Transverse colon (tissue), 4 donors: Measurements from ENCODE around the gene DYNLL1. TPM values are rescaled to one million over a fixed set of nuclear protein-coding genes. Genes with fewer than 3 reads are reported as not detected.

Experiments used
- DNase-seq: peaks from one replicate; pipeline ENCODE4 v3.0.0-alpha.2; 2019
- H3K27ac ChIP-seq, 4 donors: fragments of 200-600 bp; sonication (generic); 2 replicates each; pipeline ENCODE4 v1.5.1; 2016 to 2018; ENCODE audit warnings: inconsistent platforms in 4 of 4
- H3K27me3 ChIP-seq: fragments of 200-600 bp; sonication (generic); 2 replicates; pipeline ENCODE4 v1.5.1; 2017; ENCODE audit warnings: inconsistent platforms
- H3K36me3 ChIP-seq, 4 donors: fragments of 200-600 bp; sonication (generic); 2 replicates each; pipeline ENCODE4 v1.5.1; 2017 to 2019; ENCODE audit warnings: inconsistent platforms in 4 of 4
- H3K4me1 ChIP-seq, 4 donors: fragments of 200-600 bp; sonication (generic); 2 replicates each; pipeline ENCODE4 v1.5.1; 2017 to 2020; ENCODE audit warnings: inconsistent platforms in 4 of 4
- H3K4me3 ChIP-seq, 4 donors: fragments of 200-600 bp; sonication (generic); 1 replicate in 1 of 4; 2 replicates in 3 of 4; pipeline versions ENCODE4 v1.5.1 to v1.6.1; 2017 to 2019; ENCODE audit warnings: inconsistent platforms in 4 of 4
- H3K9me3 ChIP-seq, 2 donors: fragments of 200-600 bp; sonication (generic); 2 replicates each; pipeline ENCODE4 v1.5.1; 2017 to 2019; ENCODE audit warnings: inconsistent platforms in 2 of 2
- EP300 ChIP-seq: sonication (generic); formaldehyde crosslinking; IDR thresholded peaks from one replicate; pipeline ENCODE4 v1.6.1; 2017; ENCODE audit warnings: antibody characterized with exemption, low read depth
- POLR2A ChIP-seq: fragments of 450-650 bp; IDR thresholded peaks from one replicate; pipeline ENCODE4 v1.6.1; 2016; ENCODE audit warnings: antibody characterized with exemption, mild to moderate bottlenecking, moderate library complexity
- POLR2AphosphoS5 ChIP-seq, 3 donors: sonication (generic); formaldehyde crosslinking; IDR thresholded peaks; one replicate each; pipeline ENCODE4 v1.6.1; 2016; ENCODE audit warnings: antibody characterized with exemption in 3 of 3
- WGBS, 2 donors: methylation state at CpG; one replicate each; pipeline ENCODE4 v1.1.5; 2018; ENCODE audit warnings: low coverage in 1 of 2; 5-methylcytosine and 5-hydroxymethylcytosine counted together
- in situ Hi-C, 4 donors: fragments of 200-750 bp; cut with MboI; loops; one replicate each; pipeline versions ENCODE4 v1.15.0 to v1.15.1; 2017; ENCODE audit warnings: low sequenced_read_pairs in 3 of 4, low pct_ligation_motif_present in 1 of 4, low pct_unique_long_range_greater_than_20kb in 1 of 4
- intact Hi-C: fragments of 100-400 bp; cut with DNase I; formaldehyde crosslinking; loops from one replicate; pipeline ENCODE4 v1.15.1; 2023; ENCODE audit warnings: low total_unique reads
- total RNA-seq, 4 donors: library from RNA; depleted of rRNA; stranded (reverse); fragments of >200 nt; gene quantifications; one replicate each; pipeline ENCODE4 v1.1.0, GENCODE V29; 2016
- TF ChIP-seq, protein P1 (sequence below), 5 experiments: fragments of 200-600 bp in 3 of 5; fragments of 450-650 bp in 2 of 5; sonication (generic) in 3 of 5; IDR thresholded peaks; 1 replicate in 2 of 5; 2 replicates in 3 of 5; pipeline ENCODE4 v1.5.1; 2016 to 2017; ENCODE audit warnings: antibody characterized with exemption in 5 of 5, inconsistent platforms in 3 of 5, mild to moderate bottlenecking in 2 of 5, moderate library complexity in 1 of 5

DYNLL1 gene
- total RNA-seq, 4 donors from 2014 or later = 60.5 to 291 (median 190) TPM

DNA sequence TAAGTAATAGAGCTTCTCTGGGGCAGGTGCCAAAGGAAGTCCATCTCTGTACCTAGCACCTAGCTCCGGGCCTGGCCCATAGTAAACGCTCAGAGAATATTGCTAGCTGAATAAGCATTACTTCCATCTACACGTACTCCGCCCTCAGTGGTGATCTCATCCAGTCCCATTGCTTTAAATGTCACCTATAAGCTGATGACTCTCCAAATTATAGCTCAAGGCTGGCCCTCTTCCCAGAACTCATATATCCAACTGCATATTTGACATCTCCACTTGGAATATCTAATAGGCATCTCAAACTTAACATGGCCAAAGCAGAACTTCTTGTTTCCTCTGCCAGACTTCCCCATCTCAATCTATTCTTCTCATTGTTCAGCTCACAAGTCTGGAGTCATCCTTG lies 6.9 kb upstream of the DYNLL1 start:
- in situ Hi-C loops = no loop called here
- peak; percentile 26 for DNase-seq
- WGBS, 2 donors = 63 to 67% methylated on average over 2 to 4 of the region's 4 CpGs

DNA sequence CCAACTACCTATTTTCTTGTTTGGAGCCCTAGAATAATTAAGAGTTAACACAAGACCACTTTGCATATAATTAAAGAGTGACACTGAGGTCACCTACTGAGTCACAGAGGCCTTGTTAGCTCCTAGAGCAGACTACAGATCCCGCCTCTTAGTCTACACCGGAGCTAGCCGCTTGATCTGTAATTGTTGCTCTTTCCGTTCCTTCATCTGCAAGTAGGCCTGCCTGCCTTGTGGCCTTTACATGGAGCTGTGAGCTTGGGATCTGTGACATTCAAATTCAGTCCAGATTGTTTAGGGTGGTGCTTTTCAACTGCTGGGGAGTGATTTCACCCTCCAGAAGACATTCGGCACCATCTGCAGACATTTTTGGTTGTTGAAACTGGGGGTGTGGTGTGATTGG lies 5.6 kb upstream of the DYNLL1 start:
- Histone ChIP-seq H3K27me3 (no peaks in the 10 kb centered on the region), H3K36me3 (no peaks in the 10 kb centered on the region), H3K4me3 (no peak overlapping the region), H3K9me3 (no peaks in the 10 kb centered on the region), H3K4me1 (peaks cover 0 to 9% (median 7%) of the 10 kb centered on the region in 4 donors), H3K27ac (no peak overlapping the region)
- in situ Hi-C loops (no loop called here), intact Hi-C loops (no loop called here)
- 85 to 93% methylated on average over 4 to 5 of the region's 5 CpGs for WGBS, 2 donors
- no peak for DNase-seq
- TF ChIP-seq EP300 (no peak), POLR2AphosphoS5 (IDR thresholded peaks at IDR 0.05) (no peak), POLR2A (no peak)
- TF ChIP-seq, protein P1, sequence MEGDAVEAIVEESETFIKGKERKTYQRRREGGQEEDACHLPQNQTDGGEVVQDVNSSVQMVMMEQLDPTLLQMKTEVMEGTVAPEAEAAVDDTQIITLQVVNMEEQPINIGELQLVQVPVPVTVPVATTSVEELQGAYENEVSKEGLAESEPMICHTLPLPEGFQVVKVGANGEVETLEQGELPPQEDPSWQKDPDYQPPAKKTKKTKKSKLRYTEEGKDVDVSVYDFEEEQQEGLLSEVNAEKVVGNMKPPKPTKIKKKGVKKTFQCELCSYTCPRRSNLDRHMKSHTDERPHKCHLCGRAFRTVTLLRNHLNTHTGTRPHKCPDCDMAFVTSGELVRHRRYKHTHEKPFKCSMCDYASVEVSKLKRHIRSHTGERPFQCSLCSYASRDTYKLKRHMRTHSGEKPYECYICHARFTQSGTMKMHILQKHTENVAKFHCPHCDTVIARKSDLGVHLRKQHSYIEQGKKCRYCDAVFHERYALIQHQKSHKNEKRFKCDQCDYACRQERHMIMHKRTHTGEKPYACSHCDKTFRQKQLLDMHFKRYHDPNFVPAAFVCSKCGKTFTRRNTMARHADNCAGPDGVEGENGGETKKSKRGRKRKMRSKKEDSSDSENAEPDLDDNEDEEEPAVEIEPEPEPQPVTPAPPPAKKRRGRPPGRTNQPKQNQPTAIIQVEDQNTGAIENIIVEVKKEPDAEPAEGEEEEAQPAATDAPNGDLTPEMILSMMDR (IDR thresholded peaks at IDR 0.05) = no peak

More for the DNA sequence above, 6.9 kb upstream of the DYNLL1 start:
- Histone ChIP-seq H3K9me3 (no peaks in the 10 kb centered on the region), H3K27ac (no peak overlapping the region), H3K4me3 (no peak overlapping the region), H3K27me3 (no peaks in the 10 kb centered on the region), H3K36me3 (no peaks in the 10 kb centered on the region), H3K4me1 (no peaks in the 10 kb centered on the region)
- intact Hi-C loops = no loop called here
- TF ChIP-seq EP300 = no peak
- TF ChIP-seq POLR2AphosphoS5 (IDR thresholded peaks at IDR 0.05) = no peak

DNA sequence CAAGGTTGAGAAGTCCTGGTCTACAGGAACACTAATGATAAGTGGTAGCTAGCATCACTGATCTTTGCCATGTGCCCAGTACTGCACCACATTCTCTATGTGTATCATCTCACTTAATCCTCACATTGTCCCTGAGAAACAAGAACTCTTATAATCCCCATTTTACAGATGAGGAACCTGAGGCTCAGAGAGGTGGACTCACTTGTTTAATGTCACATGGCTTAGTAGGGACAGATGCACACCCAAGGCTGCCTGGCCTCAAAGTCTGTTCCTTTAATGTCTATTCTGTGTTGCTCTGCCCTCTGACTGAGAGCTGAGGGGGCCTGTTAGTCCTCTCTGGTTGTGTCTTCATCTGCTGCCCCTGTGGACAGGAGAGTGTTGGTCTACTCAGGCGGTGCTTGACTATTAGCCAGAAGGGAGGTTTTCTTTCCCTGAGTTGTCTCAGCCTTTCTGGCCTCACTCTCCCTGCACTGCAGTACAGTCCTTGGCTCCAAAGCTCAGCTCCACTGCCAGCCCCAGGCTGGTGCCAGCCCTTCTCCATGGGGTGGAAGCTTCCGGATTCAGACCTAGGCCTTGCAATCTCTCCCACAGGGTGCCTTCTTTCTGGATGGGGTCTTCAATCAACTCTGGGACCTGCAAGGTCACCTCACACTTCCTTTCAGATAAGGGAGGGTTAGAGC lies 4.9 kb upstream of the DYNLL1 start:
- in situ Hi-C loops = no loop called here
- Histone ChIP-seq H3K36me3 (no peaks in the 10 kb centered on the region), H3K27ac (no peak overlapping the region), H3K27me3 (no peaks in the 10 kb centered on the region), H3K4me3 (no peak overlapping the region), H3K9me3 (no peaks in the 10 kb centered on the region), H3K4me1 (peaks cover 0 to 9% (median 8%) of the 10 kb centered on the region in 4 donors)
- intact Hi-C loops = no loop called here
- TF ChIP-seq, protein P1 (IDR thresholded peaks at IDR 0.05) = no peak
- TF ChIP-seq POLR2AphosphoS5 (IDR thresholded peaks at IDR 0.05) = no peak
- DNase-seq = no peak
- WGBS, 2 donors = 100% methylated on average over 1 to 2 of the region's 2 CpGs

DNA sequence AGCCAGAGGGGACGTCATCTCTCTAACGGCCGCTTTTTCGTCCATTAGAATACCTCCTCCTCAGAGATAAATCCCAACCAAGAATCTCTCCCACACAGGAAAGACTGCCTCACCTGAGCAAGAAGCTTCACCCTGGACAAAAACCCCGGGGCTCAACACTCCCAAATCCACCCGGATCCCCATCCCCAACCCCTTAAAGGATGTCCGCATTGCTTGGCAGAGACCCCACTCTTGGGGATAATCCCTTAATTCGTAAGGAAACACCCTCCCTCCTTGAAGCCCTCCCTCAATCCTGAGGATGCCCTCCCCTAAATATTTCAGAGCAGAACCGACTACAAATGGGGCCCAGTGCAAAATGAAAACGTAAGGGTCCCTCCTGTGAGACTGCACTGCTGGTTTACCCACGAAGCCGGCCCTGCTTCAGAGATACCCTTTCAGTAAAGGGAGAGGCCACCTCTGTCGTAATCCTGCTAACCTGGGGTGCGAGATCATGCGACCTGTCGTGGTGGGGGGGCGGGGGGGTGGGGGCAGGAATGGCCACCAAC lies 655 bp upstream of the DYNLL1 start:
- DNase-seq = no peak
- in situ Hi-C loops (no loop called here), intact Hi-C loops (no loop called here)
- H3K4me1 ChIP-seq = peaks cover 14 to 27% (median 19%) of the 10 kb centered on the region in 4 donors
- no peaks in the 10 kb centered on the region for H3K9me3 ChIP-seq
- no peak for TF ChIP-seq POLR2A
- no peak for TF ChIP-seq EP300
- TF ChIP-seq, protein P1 (IDR thresholded peaks at IDR 0.05) = no peak
- TF ChIP-seq POLR2AphosphoS5 (IDR thresholded peaks at IDR 0.05) = no peak
- H3K4me3 ChIP-seq = peak overlapping the region; percentile 44 to 85 (median 75)
- H3K27ac ChIP-seq = peak overlapping the region; percentile 88 to 94 (median 93)
- peaks cover 0 to 8% (median 3%) of the 10 kb centered on the region in 4 donors for H3K36me3 ChIP-seq
- 0 to 32% methylated on average over 6 to 17 of the region's 17 CpGs for WGBS, 2 donors
- H3K27me3 ChIP-seq = no peaks in the 10 kb centered on the region
